ENCODE data around the gene TBX1.
"Not testable (repeated sequence)": the region's sequence is repeated elsewhere in the genome, so short reads cannot be mapped to it uniquely, and the experiment has no call there.

Gene TBX1

DNA sequence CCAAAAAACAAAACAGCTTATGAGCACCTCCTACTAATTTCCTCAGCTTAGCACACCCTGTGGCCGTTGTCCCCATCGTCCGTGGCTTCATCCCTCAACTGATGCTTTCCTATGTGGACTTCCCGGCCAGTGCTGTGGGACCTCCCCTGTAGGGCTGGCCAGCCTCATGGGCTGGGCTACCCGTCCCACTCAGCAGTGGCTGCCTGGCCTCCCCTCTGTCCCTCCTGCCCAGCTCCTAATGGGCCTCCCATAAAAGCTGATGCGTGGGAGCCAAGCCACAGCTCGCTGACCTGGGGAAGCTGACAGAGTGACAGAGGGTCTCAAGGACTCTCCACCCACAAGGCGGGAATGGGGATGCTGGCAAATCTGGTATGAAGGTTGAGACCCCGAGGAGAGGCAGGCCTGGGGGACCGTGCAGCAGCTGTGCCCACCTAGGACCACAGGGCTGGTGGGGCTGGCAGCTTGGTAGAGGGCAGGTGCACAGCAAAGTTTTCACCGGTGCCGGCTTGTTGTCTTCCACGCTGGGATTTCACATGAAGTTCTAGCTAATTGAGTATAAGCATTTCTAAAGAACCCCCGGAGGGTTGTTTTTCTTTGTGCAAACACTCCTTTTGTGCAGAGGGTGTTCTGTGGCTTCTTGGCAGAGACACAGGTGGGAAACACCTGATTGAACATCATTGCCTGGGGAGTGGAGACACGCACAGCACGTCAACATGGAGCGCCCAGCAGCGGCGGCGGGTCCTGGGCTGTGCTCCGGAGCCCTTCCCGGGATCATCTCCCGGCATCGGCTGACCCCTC, 23.2 kb downstream of the TBX1 start:
- DNase-seq (ENCODE audit: low read depth in 2 of 2): no peak

DNA sequence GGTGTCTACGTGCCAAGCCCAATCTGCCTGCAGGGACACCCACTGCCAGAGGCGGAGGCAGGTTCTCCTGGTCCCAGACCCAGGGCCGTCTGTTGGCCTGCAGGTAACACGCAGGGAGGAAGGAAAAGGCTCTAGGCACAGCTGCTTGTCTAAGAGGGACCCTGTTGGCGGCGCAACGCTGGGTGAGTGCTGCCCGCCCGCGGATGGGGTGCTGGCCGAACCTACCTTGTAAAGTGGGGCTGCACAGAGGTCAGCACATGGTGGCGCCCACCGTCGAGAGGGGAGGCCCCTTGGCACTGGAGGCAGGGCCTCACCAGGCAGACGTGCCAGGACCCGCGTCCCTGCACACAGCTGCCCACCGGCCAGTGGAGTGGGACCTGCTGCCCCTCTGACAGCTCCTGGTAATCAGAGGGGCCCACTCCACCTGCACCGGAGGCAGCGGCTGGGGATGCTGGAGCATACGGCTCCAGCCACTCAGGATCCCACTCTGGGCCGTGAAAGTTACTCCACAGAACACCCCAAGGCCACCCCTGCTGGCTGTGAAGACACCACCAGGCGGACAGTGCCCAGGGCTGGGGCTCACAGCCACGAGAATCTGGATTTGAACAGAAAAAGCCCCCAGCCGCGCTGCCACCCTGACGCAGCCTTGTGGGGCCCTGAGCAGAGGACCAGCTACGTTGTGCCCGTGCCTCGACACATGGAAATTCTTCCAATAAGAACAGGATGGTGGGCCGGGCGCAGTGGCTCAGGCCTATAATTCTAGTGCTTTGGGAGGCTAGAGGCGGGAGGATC, 24.0 kb downstream of the TBX1 start:
- no peak for DNase-seq (ENCODE audit: low read depth in 2 of 2)

DNA sequence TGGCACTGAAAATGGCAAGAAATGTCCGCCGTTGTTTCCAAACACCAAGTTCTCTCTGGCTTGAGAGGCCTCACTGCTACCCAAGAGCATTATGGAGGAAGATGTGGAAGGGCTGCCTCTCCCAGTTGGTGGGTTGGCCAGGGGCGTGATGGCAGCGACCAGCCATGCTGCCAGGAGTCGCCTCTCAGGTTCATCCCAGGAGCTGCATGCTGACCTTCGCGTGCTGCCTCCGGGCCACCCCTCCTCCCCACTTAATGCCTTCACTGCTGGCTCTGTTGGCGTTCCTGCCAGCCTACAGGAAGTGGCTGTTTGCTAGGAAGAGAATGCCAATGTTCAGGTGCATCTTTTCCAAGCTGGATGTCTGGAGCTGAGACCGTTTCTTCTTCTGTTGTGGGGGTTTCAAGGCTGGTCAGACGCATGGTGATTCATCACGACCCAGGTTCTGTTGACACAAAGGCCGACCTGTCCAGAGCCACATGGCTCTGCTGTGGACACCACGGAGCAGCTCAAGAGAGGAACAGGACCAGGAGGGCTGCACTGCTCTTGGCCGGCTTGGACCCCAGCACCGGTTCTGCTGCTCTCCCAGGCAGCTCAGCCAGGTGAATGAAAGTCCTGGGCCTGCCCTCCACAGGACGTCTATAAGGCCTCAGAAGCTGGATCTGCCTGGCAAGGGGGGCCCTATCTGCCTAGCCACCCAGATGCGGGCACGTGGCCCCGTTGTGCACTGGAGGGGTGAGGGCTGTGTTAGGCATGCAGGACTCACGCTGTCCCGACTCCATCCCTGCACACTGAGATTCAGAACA, 25.1 kb downstream of the TBX1 start:
- no peak for DNase-seq (ENCODE audit: low read depth in 2 of 2)

DNA sequence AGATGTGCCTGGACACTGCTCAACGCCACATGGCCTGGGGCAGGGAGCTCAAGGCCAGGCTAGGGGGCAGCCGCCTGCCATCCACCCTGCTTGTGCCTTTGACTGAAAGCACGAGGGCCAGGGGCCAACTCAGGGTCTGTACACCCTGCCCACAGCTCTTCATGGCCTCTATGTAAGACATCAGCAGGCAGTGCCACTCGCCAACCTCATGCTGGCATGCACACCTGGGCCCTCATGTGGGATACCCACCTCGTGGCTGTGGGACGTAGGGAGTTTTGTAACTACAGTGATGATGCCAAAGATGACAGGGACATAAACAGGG, 25.6 kb downstream of the TBX1 start:
- DNase-seq (ENCODE audit: low read depth in 2 of 2): no peak

DNA sequence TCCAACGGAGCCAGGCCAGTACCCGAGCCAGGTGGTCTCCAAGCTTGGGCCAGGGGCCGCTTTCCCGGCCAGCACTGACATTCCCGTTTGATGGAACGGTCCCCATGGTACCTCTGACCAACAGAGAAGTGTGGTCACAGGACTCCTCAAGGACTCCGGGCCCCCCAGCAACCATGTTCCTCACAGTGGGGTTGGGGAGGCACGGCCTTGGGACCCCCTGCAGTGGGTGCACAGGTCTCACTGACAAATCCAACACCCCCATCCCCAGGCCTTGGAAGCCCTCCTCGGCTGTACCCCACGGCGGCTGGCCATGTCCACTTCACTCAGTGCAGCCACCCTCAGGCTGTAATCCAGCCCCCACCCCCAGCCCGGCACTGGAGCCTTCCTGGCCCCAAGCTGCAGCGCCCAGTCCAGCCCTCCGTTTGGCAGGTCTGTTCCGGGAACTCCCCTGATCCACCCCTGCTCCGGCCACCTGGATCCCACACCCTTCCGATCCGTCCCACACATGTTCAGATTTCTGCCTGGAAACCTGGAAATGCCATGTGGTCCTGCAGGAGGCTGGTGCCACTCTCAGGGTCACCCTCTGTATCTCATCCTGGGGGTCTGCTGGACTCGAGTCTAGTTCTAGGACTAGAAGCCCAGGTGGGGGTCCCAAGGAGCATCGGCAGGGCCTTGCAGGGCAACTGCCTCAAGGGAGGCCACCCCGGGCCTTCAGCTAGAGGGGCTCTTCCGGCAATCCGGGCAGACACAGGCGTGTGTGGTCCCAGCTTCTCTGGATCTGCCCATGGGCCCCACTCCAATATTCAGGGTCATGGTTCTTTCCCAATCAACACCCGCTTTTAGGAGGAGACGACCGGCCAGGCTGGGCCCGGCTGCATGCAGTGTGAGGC, 26.6 kb downstream of the TBX1 start:
- no peak for DNase-seq (ENCODE audit: low read depth in 2 of 2)

DNA sequence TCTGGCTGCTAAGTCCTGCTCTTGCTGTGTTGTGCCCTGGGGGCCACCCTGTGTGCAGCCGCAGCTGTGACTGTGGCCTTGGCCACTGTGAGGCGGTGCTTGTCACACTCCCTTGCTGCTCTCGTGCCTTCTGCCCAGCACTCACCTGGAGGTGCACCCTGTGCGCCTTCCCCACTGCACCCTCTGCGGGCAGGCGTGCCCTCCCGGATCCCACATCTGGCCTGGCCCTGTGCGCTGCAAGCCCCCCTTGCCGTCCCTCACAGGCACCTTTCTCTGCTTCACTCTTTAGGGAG, 27.2 kb downstream of the TBX1 start:
- DNase-seq (ENCODE audit: low read depth in 2 of 2): no peak

DNA sequence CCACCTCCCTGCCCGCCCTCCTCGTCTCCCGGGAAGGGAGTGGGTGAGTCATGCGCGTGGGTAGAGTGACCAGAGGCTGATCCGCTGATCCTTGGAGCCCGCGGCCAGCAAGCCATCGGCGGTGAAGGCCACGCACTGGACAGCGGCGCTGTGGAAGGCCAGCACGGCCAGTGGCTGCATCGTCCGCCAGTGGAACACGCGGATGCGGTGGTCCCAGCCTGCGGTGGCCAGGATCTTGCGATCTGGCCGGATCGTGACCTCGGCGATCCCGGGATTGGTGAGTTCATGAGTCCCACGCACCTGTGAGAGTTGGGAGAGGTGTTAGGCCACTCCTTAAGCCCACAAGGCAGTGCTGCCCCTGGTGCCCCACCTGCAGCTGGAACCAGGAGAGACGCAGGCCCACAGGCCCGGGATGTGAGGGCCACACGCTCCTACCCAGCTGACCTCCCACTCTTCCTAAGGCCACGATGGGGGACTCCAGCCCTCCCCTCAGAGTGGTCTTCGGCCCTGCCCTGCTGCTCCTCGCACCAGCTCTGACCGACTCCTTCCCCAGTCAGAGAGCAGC, 28.2 kb downstream of the TBX1 start:
- no peak for DNase-seq (ENCODE audit: low read depth in 2 of 2)

DNA sequence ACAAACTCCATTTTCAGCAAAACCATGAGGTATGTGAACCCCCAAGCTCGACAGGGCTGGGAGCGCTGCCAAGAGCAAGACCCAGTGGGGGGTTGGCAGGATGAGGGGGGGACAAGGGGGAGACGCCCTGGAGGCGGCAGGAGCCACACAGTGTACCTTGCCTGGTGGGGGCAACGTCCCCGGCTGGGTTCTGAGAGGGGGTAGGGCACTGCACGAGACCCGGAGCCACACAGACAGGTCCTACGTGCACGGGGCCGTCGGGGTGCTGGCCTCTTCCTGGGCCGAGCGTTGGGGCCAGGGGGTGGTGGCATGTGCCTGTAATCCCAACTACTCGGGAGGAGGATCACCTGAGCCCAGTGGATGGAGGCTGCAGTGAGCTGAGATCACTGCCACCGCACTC, 28.8 kb downstream of the TBX1 start:
- DNase-seq (ENCODE audit: low read depth in 2 of 2): no peak

DNA sequence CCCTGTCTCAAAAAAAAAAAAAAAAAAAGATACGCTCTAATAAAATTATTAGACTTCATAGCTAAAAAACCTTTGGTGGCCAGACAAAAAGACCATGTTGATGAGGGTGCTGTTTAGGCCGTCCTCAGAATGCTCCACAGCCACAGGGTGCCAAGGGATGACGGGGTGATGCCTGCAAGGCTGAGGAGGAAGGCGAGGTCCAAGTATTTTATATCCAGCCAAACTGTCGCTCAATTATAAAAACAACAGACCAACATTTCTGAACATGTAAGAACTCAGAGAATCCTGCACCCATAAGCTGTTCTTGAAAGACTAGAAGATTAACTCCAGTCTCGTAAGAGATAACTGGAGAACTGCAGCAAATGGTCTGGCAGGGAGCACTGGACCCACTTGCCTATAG, 29.2 kb downstream of the TBX1 start:
- no peak for DNase-seq (ENCODE audit: low read depth in 2 of 2)

DNA sequence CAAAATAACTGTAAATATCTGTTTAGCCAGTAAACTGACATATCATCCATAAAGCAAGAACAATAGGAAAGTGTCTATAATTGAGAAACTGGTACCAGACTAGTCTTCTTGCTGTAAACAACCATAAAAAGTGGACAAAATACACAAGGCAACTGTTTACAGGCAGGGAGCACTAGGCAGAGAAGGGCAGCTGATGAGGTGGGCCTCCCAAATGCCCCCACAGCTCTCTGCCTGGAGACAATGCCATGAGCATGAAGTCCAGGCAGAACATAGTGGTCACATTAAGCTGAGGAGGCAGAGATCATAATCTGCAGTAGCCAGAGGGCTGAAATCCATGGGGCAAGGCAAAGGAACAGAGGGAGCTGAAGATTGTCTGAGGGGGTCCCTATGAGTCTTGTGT, 30.7 kb downstream of the TBX1 start:
- no peak for DNase-seq (ENCODE audit: low read depth in 2 of 2)

DNA sequence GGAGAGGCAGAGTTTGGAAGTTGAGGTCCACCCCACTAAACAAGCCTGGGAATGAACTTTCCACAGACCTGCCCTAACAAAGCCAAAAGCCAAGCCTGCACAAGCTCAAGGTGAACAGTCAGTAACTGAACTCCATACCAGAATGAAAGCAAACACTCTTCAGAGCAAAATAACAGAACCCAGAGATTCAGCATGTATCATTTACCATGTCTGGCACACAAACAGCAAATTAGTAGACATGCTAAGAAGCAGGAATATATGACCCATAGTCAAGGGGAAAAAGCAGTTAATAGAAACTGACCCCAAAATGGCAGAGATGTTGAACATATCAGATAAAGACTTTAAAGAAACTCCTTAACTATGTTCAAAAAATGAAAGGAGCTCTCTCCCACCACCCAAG, 31.3 kb downstream of the TBX1 start:
- DNase-seq (ENCODE audit: low read depth in 2 of 2): no peak

DNA sequence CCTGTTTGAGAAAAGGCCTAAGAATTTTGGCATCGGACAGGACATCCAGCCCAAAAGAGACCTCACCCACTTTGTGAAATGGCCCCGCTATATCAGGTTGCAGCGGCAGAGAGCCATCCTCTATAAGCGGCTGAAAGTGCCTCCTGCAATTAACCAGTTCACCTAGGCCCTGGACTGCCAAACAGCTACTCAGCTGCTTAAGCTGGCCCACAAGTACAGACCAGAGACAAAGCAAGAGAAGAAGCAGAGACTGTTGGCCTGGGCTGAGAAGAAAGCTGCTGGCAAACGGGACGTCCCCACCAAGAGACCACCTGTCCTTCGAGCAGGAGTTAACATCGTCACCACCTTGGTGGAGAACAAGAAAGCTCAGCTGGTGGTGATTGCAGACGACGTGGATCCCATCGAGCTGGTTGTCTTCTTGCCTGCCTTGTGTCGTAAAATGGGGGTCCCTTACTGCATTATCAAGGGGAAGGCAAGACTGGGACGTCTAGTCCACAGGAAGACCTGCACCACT, 31.9 kb downstream of the TBX1 start:
- DNase-seq (ENCODE audit: low read depth in 2 of 2): not testable (repeated sequence)

DNA sequence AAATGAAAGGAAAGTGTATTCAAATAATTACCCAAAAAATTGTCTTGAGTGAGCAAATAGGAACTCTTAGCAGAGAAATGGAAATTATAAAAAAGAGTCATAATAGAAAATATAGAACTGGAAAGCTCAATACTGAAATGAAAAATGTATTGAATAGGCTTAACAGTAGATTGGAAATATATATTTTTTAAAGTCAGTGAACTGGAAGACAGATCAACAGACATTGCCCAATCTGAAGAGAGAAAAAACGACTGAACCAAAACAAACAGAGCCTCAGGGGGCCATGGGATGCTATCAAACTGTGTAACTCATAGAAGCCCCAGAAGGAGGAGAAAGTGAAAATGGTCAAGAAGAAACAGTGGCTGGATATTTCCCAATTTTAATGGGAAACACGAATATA, 32.6 kb downstream of the TBX1 start:
- DNase-seq (ENCODE audit: low read depth in 2 of 2): no peak

DNA sequence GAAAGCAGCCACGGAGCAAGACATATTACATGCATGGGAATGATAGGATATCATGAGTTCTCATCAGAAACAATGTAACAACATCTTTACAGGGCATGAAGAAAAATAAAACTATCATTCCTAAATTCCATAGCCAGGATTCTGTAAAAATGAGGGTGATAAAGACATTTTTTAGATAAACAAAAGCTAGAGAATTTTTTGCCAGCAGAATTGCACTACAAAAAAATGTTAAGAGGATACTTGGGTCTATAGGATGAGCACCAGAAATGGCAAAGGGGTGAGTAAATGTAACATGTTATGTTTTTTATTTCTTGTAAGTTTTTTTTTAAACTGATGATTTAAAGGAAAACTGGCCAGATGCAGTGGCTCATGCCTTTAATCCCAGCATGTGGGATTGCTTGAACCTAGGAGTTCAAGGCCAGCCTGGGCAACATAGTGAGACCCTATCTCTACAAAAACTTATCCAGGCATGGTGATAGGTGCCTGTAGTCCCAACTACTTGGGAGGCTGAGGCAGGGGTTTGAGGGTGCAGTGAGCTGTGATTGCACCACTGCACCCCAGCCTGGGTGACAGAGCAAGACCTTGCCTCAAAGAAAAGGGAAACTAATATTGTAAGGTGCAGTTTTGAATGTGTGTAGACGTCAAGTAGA, 33.2 kb downstream of the TBX1 start:
- DNase-seq (ENCODE audit: low read depth in 2 of 2): no peak

DNA sequence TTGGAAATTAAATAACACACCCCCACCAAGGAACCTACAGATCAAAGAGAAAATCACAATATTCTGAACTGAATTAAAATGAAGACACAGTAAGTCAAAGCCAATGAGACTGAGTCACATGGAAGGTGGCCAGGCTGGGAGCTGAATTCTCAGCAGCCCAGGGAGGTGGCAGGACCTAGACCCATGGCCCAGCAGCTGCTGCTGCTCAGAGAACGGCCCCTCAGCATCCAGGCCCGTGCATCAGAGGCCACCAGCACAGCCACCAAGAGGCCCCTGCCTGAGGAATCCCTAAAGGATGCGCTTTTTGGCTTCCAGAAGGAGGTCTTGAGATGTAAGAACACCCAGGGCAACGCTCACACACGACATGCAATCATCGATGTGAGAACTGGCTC, 35.0 kb downstream of the TBX1 start:
- no peak for DNase-seq (ENCODE audit: low read depth in 2 of 2)

DNA sequence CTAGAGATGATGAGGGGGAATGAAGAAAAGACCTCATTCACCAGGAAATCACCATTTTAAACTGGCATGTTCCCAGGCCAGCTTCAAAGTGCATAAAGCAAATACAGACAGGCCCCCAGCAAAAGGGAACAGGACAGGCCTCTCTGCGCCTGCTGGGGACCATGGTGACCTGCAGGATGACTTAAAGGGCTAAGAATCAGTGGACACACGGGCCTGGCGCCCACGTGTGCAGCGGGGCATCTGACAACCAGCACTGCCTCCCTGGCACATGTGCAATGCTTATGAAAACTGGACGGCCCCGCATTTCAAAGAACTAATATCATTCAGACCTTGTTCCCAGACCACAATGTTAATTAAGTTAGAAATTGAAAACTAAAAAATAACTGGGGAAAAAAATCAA, 35.6 kb downstream of the TBX1 start:
- no peak for DNase-seq (ENCODE audit: low read depth in 2 of 2)

DNA sequence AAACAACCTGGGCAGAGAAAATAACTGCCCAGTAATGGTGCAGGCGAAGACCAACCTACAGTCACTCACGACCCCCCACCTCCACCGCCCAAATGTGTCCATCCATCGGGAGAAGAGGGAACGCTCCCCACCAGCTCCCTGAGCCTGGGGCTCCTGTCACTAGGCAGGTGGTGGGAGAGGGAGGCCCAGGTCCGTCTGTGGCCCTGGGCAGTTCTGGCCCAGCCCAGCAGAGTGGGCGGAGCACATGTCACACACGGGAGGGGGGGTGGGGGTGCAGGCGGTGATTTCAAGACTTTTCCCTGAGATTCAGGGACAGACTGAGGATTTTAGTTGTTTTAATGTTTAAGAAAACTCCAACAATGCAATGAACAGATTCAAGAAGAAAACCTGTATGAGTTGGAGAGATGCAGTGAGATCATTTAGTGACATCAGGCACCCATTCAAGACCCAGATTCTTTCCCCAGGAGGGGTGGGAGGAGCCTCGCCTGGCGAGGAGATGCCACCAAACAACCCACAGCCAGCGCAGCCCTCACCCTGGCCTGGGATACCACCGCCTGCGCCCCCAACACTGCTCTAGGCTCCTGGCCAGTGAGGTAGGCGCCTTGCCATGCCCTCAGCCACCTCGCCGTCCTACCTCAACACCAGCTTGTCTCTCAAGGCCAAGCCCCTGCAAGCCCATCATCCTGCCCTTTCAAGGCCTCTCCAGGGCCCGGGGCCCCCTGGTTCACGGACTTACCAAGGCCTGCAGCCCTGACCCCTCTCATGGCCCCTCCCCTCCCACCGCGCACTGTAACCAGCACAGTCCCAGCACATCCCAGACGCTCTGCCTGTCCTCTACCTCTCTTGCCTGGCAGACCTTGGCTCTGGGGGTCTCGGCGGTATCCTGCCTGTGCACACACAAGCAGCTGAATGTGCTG, 36.8 kb downstream of the TBX1 start:
- no peak for DNase-seq (ENCODE audit: low read depth in 2 of 2)

DNA sequence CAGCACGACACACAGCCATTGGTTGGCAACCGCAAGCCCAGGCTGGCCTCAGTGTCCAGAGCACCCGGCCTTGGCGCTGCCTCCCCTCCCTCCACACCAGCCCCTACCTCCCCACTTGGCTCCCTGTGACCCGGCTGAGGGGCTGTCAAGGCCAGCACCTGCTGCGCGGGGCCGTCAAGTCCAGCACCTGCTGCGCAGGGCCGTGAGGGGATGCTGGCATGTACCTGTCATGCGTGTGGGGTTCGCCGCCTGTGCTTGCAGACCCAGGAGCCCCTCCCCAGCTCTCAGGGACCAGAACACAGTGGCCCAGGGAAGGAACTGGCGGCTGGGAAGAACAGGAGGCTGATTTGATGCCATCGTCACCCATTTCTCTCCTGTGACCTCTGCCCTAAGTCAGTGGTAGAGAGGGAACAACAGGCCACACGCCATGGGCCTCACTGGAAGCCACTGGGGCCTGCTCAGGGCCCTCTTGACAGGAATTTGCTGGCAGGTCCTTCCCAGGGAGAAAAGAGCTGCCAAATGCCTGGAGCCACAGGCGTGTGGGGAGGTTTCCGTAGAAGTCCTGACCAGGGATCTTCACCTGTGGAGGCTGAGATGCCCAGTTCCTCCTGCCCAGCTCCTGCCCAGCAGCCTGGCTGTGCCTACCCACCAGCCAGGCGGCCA, 37.6 kb downstream of the TBX1 start:
- DNase-seq (ENCODE audit: low read depth in 2 of 2): no peak

DNA sequence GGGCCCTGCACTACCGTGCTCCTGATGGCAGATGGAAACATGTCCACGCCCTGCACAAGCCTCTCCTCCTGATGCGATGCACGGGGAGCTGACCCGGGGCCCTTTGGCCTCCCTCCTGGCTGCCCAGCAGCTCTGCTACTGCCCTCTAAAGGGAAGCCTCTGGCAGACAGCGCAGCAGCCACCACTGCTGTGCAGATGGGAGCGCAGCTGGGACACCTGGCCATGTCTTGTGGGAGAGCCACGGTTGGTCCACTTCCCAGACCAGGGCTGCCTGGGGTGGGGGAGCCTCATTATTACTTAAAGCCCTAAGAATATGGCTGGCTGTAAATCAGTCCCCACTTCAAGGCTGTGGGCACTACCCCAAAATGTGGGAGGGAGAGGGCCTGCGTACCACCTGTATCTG, 38.3 kb downstream of the TBX1 start:
- DNase-seq (ENCODE audit: low read depth in 2 of 2): no peak
